Pancreas (tissue), 10 donors: ENCODE measurements around the gene PTPRD. TPM values are rescaled to one million over a fixed set of nuclear protein-coding genes. Genes with fewer than 3 reads are reported as not detected.
A peak's percentile ranks its signal among the peaks of the same experiment; 100 is the strongest.

Source experiments
- ATAC-seq, 4 donors: fragments of 200-7000 bp; cut with Tn5 transposase; one replicate each; pipeline versions ENCODE4 v1.8.0 to v1.9.1; 2020; ENCODE audit warnings: mild to moderate bottlenecking in 4 of 4, moderate library complexity in 4 of 4
- DNase-seq, 6 donors: peaks; one replicate each; pipeline ENCODE4 v3.0.0-alpha.2; 2020
- FAIRE-seq: peaks from 2 replicates; lab custom pipeline; 2012; peaks lifted over from hg19 to GRCh38; lab: Jason Lieb, UNC
- H3K27ac ChIP-seq, 4 donors: fragments of 200-600 bp; sonication (generic); 1 replicate in 3 of 4; 2 replicates in 1 of 4; pipeline versions ENCODE4 v1.5.0 to v1.8.0; 2020
- H3K27me3 ChIP-seq, 4 donors: fragments of 200-600 bp; one replicate each; pipeline ENCODE4 v1.8.0; 2021
- H3K36me3 ChIP-seq, 3 donors: fragments of 200-600 bp; sonication (generic) in 1 of 3; one replicate each; pipeline versions ENCODE4 v1.5.0 to v1.8.0; 2020 to 2021
- H3K4me1 ChIP-seq, 3 donors: fragments of 200-600 bp; one replicate each; pipeline ENCODE4 v1.8.0; 2021
- H3K4me3 ChIP-seq, 4 donors: fragments of 200-600 bp; sonication (generic) in 2 of 4; one replicate each; pipeline versions ENCODE4 v1.5.0 to v1.8.0; 2020 to 2021
- H3K9me3 ChIP-seq, 4 donors: fragments of 200-600 bp; one replicate each; pipeline ENCODE4 v1.8.0; 2021
- CTCF ChIP-seq, 4 donors: fragments of 200-600 bp; sonication (generic) in 3 of 4; IDR thresholded peaks; one replicate each; pipeline versions ENCODE4 v1.5.0 to v1.8.0; 2021; ENCODE audit warnings: antibody characterized with exemption in 4 of 4
- WGBS, 2 donors: extraction: QIAGEN DNeasy Blood & Tissue Kit; methylation state at CpG; one replicate each; pipeline ENCODE4 v1.1.7; 2013; 5-methylcytosine and 5-hydroxymethylcytosine counted together
- intact Hi-C, 3 donors: fragments of 100-400 bp; cut with DNase I; formaldehyde crosslinking; loops; one replicate each; pipeline versions ENCODE4 v1.11.1 to v1.14.2; 2022
- polyA plus RNA-seq, 2 donors: library from polyadenylated mRNA; stranded (reverse); fragments of 200-250 nt; gene quantifications; one replicate each; pipeline ENCODE4 v1.2.3, GENCODE V29; 2013
- total RNA-seq, 6 donors: library from RNA; stranded (reverse); fragmentation: NEBNext Ultra II Directional in 4 of 6; extraction: Animal tissue kit (Norgen Biotek cat#: 25700) in 4 of 6; gene quantifications; one replicate each; pipeline versions ENCODE4 v1.2.1 to v1.2.4, GENCODE V29; 2021 to 2023
- donor health status: healthy with polysubstance abuse.
- donor health status: DM: no; HTN: no; CAD: no; lungs with moderate emphysema.
- donor health status: DM: no; HTN: no; CAD: no.
- donor health status: control.
- donor health status: control.
- donor health status: Bipolar disorder and iron deficiency.
- donor health status: DM: yes; HTN: yes; CAD: no.
- donor health status: DM: no; HTN: no; CAD: no.
- donor health status: DM: no; HTN: no; CAD: no.
- donor health status: DM: yes; HTN: yes; CAD: no.

Gene PTPRD
- total and polyA plus RNA-seq, 8 donors, result 2.1 to 21.7 (median 5.1) TPM

DNA sequence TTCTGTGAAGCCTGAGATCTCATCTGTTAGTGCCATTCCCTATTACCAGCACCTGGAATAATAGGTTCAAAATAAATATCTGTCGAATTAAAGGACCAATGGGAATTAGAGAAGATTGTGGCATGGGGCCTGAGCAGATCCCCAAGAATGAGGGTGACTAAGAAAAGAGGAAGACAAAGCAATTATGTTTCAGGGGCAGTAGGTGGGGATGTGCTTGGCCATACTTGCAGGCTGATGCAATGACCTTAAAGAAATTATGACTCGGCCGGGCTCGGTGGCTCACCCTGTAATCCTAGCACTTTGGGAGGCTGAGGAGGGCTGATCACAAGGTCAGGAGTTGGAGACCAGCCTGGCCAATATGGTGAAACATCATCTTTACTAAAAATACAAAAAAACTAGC is 562.8 kb downstream of the PTPRD start:
- Histone ChIP-seq H3K4me1 (no peaks in the 10 kb centered on the region), H3K36me3 (no peaks in the 10 kb centered on the region), H3K27ac (no peak overlapping the region), H3K9me3 (no peaks in the 10 kb centered on the region), H3K27me3 (no peaks in the 10 kb centered on the region), H3K4me3 (no peak overlapping the region)
- no peak for FAIRE-seq
- intact Hi-C loops, result no loop called here
- no peak for DNase-seq
- no peak for TF ChIP-seq CTCF (IDR thresholded peaks at IDR 0.05)
- 74 to 80% methylated on average over 4 of the region's 4 CpGs for WGBS, 2 donors
- ATAC-seq, result no peak

DNA sequence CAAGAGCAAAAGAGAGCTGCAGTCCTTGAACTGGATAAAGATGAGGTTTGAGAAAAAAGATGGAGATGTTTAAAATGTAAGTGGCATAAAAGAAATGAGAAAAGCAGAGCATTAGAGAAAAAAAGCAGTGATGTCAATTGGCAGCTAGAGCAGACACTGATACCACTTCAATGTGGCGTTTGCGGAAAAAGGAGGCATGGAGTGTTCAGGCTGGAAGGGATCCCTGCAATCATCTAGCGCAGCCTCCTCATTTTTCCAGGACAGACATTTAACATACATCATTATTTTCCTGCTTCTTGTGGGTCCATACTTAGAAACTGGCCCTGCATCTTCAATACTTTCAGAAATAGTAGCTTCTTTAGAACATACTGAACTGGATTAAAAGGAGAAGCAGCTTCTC is 563.8 kb downstream of the PTPRD start:
- FAIRE-seq, result no peak
- no peak for ATAC-seq
- WGBS, 2 donors, result 85 to 89% methylated on average over 3 of the region's 3 CpGs
- intact Hi-C loops, result no loop called here
- Histone ChIP-seq H3K4me1 (no peaks in the 10 kb centered on the region), H3K36me3 (no peaks in the 10 kb centered on the region), H3K27me3 (no peaks in the 10 kb centered on the region), H3K4me3 (no peak overlapping the region), H3K9me3 (no peaks in the 10 kb centered on the region), H3K27ac (no peak overlapping the region)
- DNase-seq, result no peak
- no peak for TF ChIP-seq CTCF (IDR thresholded peaks at IDR 0.05)

DNA sequence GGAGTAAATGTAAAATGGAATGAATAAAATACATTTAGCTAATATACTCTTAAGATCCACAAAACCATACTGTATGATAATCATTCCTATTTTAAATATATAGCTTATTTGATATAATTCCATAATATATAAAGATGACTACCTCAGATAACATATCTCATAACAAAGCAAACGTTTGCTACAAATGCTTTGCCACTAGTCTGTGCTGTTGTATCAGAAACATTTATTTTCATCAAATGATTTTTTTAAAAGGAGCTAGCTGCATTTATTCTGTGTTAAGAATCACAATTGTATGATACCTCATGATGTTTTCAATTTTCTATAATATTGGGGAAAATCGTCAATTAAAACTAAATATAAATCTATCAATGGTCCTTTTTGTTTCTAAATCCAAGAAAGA is 567.2 kb downstream of the PTPRD start:
- Histone ChIP-seq H3K9me3 (no peaks in the 10 kb centered on the region), H3K36me3 (no peaks in the 10 kb centered on the region), H3K4me1 (no peaks in the 10 kb centered on the region), H3K27me3 (no peaks in the 10 kb centered on the region), H3K4me3 (no peak overlapping the region), H3K27ac (no peak overlapping the region)
- intact Hi-C loops, result no loop called here
- FAIRE-seq, result peak; percentile 29
- DNase-seq, result no peak
- TF ChIP-seq CTCF (IDR thresholded peaks at IDR 0.05), result no peak
- 8 to 11% methylated on average over 2 of the region's 2 CpGs for WGBS, 2 donors
- no peak for ATAC-seq

GRCh38 chr9:10041726-10042229 is 571.0 kb downstream of the PTPRD start:
- intact Hi-C loops, result no loop called here
- 26 to 27% methylated on average over 2 of the region's 2 CpGs for WGBS, 2 donors
- Histone ChIP-seq H3K27me3 (no peaks in the 10 kb centered on the region), H3K4me3 (no peak overlapping the region), H3K27ac (no peak overlapping the region), H3K4me1 (no peaks in the 10 kb centered on the region), H3K36me3 (no peaks in the 10 kb centered on the region), H3K9me3 (no peaks in the 10 kb centered on the region)
- FAIRE-seq (no peak), DNase-seq (no peak), ATAC-seq (no peak)
- no peak for TF ChIP-seq CTCF (IDR thresholded peaks at IDR 0.05)

DNA sequence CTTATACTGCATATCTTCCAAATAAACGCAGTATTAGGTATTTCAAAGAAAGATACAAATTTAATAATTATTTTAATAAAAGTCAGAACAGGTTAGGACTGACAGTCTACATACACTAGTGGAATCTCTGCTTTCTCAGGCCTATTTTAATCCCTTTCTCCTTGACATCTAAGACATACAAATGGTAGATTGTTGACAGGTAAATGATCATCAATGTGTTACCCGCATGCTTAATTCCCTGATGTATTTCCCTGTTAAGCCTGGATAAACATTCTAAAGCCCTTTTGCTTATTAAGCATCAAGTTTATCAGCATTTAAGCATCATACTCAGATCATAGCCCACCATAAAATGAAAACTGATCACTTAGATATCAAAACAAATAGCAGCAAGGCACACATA is 576.7 kb downstream of the PTPRD start:
- Histone ChIP-seq H3K27ac (no peak overlapping the region), H3K27me3 (no peaks in the 10 kb centered on the region), H3K36me3 (no peaks in the 10 kb centered on the region), H3K4me3 (no peak overlapping the region), H3K4me1 (no peaks in the 10 kb centered on the region), H3K9me3 (no peaks in the 10 kb centered on the region)
- ATAC-seq (no peak), FAIRE-seq (no peak), DNase-seq (no peak)
- intact Hi-C loops, result no loop called here
- no peak for TF ChIP-seq CTCF (IDR thresholded peaks at IDR 0.05)
- WGBS, 2 donors, result 68 to 79% methylated on average over 2 of the region's 2 CpGs
